Adrenal gland (tissue), 12 donors: Measurements from ENCODE around the gene AP2S1. TPM values are rescaled to one million over a fixed set of nuclear protein-coding genes. Genes with fewer than 3 reads are reported as not detected.

ENCODE experiments used
- DNase-seq, 7 donors: peaks; one replicate each; pipeline ENCODE4 v3.0.0-alpha.2; 2019 to 2020
- H3K27ac ChIP-seq, 5 donors: fragments of 200-600 bp; sonication (generic) in 4 of 5; 1 replicate in 3 of 5; 2 replicates in 2 of 5; pipeline versions ENCODE4 v1.5.1 to v1.8.0; 2016 to 2020; ENCODE audit warnings: mild to moderate bottlenecking in 1 of 5
- H3K27me3 ChIP-seq: fragments of 200-600 bp; 2 replicates; pipeline ENCODE4 v1.8.0; 2021
- H3K36me3 ChIP-seq, 2 donors: fragments of 200-600 bp; replicated peaks in 1 of 2; 1 replicate in 1 of 2; 2 replicates in 1 of 2; pipeline versions ENCODE4 v1.5.1 to v1.8.0; 2018 to 2022
- H3K4me1 ChIP-seq, 2 donors: fragments of 200-600 bp; replicated peaks in 1 of 2; 1 replicate in 1 of 2; 2 replicates in 1 of 2; pipeline versions ENCODE4 v1.5.1 to v1.8.0; 2018 to 2021
- H3K4me3 ChIP-seq, 4 donors: fragments of 200-600 bp; sonication (generic) in 3 of 4; one replicate each; pipeline ENCODE4 v1.5.1; 2016 to 2018
- H3K9me3 ChIP-seq, 3 donors: fragments of 200-600 bp; sonication (generic) in 1 of 3; replicated peaks in 1 of 3; 1 replicate in 2 of 3; 2 replicates in 1 of 3; pipeline versions ENCODE4 v1.5.1 to v1.8.0; 2016 to 2021
- CTCF ChIP-seq, 6 experiments: fragments of 450-650 bp in 4 of 6; fragments of 200-600 bp in 2 of 6; sonication (generic) in 1 of 6; IDR thresholded peaks; 1 replicate in 5 of 6; 2 replicates in 1 of 6; pipeline versions ENCODE4 v1.5.1 to v1.8.0; 2016 to 2021; ENCODE audit warnings: antibody characterized with exemption in 6 of 6, mild to moderate bottlenecking in 2 of 6, moderate library complexity in 1 of 6
- POLR2A ChIP-seq, 2 donors: fragments of 450-650 bp; IDR thresholded peaks; one replicate each; pipeline ENCODE4 v1.6.1; 2017; ENCODE audit warnings: antibody characterized with exemption in 2 of 2, mild to moderate bottlenecking in 2 of 2, moderate library complexity in 1 of 2
- WGBS, 4 donors: extraction: QIAGEN DNeasy Blood & Tissue Kit in 2 of 4; methylation state at CpG; one replicate each; pipeline versions ENCODE4 v1.1.5 to v1.1.7; 2013 to 2017; 5-methylcytosine and 5-hydroxymethylcytosine counted together
- intact Hi-C, 2 donors: fragments of 100-400 bp; cut with DNase I; formaldehyde crosslinking; loops; one replicate each; pipeline versions ENCODE4 v1.14.1 to v1.15.0; 2022 to 2023
- polyA plus RNA-seq, 3 donors: library from polyadenylated mRNA; stranded (reverse); fragments of 200-250 nt in 2 of 3; fragments of 350-450 nt in 1 of 3; fragmentation: Illumina TruSeq in 1 of 3; extraction: RNeasy Lipid Tissue Mini Kit (QIAGEN cat#74804) in 1 of 3; gene quantifications; one replicate each; pipeline ENCODE4 v1.2.3, GENCODE V29; 2013 to 2014
- small RNA-seq, 2 donors: library from RNA; depleted of rRNA; stranded (forward); fragments of <200 nt; gene quantifications; one replicate each; pipeline ENCODE3, GENCODE V24; 2016
- total RNA-seq, 9 donors: library from RNA; depleted of rRNA in 4 of 9; stranded (reverse); fragments of >200 nt in 4 of 9; fragments of 120-200 nt in 1 of 9; fragmentation: NEBNext Ultra II Directional in 1 of 9; extraction: Animal tissue kit (Norgen Biotek cat#: 25700) in 1 of 9; gene quantifications; one replicate each; pipeline versions ENCODE4 v1.1.0 to v1.2.4, GENCODE V29; 2013 to 2023
- donor health status: healthy with polysubstance abuse.
- donor health status: Bipolar disorder and iron deficiency.
- donor health status: DM: yes; HTN: yes; CAD: no.
- donor health status: DM: no; HTN: no; CAD: no.
- donor health status: DM: no; HTN: no; CAD: no.
- donor health status: DM: yes; HTN: yes; CAD: no.

Gene AP2S1
- total and polyA plus RNA-seq, 12 donors: 91.1 to 216 (median 166) TPM

- Histone ChIP-seq H3K4me3 (no peak overlapping the region), H3K27me3 (peaks cover 4% of the 10 kb centered on the region), H3K27ac (no peak overlapping the region), H3K9me3 (no peaks in the 10 kb centered on the region), H3K4me1 (peaks cover 0 to 19% of the 10 kb centered on the region in 2 donors), H3K36me3 (no peaks in the 10 kb centered on the region)
- 55 to 64% (median 59%) methylated on average over 9 of the region's 9 CpGs for WGBS, 4 donors
- intact Hi-C loops: no loop called here
- no peak for DNase-seq
- no peak for TF ChIP-seq CTCF (IDR thresholded peaks at IDR 0.05)
These were observed 61.7 kb downstream of the AP2S1 start for GRCh38 chr19:46788968-46789338.

DNA sequence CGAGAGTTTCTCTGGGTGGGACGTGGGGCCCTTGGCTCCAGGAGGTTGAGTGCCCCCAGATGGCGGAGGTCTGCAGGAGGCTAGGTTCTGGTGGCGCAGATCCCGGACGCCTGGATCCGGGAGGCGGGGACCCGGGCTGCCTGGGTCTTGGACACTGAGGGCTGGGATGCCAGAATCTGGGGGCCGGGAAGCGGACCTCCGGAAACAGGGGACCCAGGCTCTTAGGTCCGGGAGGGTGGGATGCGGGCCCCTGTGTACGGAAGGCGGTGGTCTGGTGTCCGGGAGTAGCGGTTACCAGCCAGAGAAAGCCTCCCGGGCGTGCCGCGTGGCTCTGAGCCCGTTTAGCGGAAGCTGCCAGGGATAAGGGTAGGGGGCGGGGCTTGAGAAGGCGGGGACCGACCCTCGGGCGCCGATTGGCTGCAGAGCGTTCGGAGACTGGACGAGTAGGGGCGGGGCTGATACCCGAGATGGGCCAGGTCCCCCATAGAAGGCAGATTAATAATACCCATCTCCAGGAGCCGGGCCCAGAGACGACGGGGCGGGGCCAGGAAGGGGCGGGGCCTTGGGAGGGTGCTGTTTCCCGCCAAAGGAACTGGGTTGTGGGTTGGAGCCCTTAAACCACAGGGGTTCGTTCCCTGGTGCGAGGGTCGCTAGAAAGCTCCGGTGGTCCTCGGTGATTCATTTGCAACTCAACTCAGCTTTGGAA, 62.2 kb downstream of the AP2S1 start, which contains the start of gene SLC1A5:
TSS of gene SLC1A5 (minus strand) at position 333 of the 706 bp plus-strand sequence. CDS start 629 bp downstream, outside the sequence.
- WGBS, 4 donors: 0 to 3% (median 1%) methylated on average over 9 to 46 of the region's 46 CpGs
- Histone ChIP-seq H3K9me3 (no peaks in the 10 kb centered on the region), H3K36me3 (no peaks in the 10 kb centered on the region), H3K27ac (peak within 1 kb of the TSS in 4 of 5 donors; percentile 56 to 89 (median 78)), H3K4me1 (peaks cover 0 to 19% of the 10 kb centered on the region in 2 donors), H3K4me3 (peak within 1 kb of the TSS in 3 of 4 donors; percentile 19 to 72 (median 27)), H3K27me3 (peaks cover 4% of the 10 kb centered on the region)
- no peak for TF ChIP-seq CTCF (IDR thresholded peaks at IDR 0.05)
- TF ChIP-seq POLR2A (IDR thresholded peaks at IDR 0.05): peak; percentile 80 to 88
- intact Hi-C loops: no loop called here
- DNase-seq: peak; percentile 88 to 97 (median 93)

Small RNA genes lying within 50 kb of the gene (small RNA-seq; reads per million reads assigned to genes)
- gene AC008622.3: 0 reads per million in 2 donors
- 0 reads per million in 2 donors for gene HNRNPMP2

Other genes starting within 250 kb of the AP2S1 start
- gene CALM3, start 249.5 kb downstream of the AP2S1 start, total RNA-seq: 100 to 1,000 TPM; 177 to 334 (median 271) TPM
- 100 to 1,000 TPM; 219 to 579 (median 372) TPM for gene CALM3, start 249.5 kb downstream of the AP2S1 start, polyA plus RNA-seq
- gene PTGIR, start 225.8 kb downstream of the AP2S1 start, total RNA-seq: 10 to 100 TPM in 4 of 9 donors, 1 to 10 TPM in 4, under 1 TPM in 1; 0.94 to 24.8 (median 9.0) TPM
- 10 to 100 TPM in 2 of 3 donors, 1 to 10 TPM in 1; 2.5 to 21.1 (median 11.6) TPM for gene PTGIR, start 225.8 kb downstream of the AP2S1 start, polyA plus RNA-seq
- 1 to 10 TPM in 1 of 9 donors, not detected in 8; 3.9 TPM for gene GNG8, start 214.6 kb downstream of the AP2S1 start, total RNA-seq
- gene GNG8, start 214.6 kb downstream of the AP2S1 start, polyA plus RNA-seq: not detected
- gene DACT3, start 189.7 kb downstream of the AP2S1 start, total RNA-seq: 1 to 10 TPM; 1.7 to 9.8 (median 4.0) TPM
- gene DACT3, start 189.7 kb downstream of the AP2S1 start, polyA plus RNA-seq: 1 to 10 TPM; 2.3 to 3.8 (median 2.6) TPM
- gene PRKD2, start 133.7 kb downstream of the AP2S1 start, total RNA-seq: 10 to 100 TPM in 8 of 9 donors, 1 to 10 TPM in 1; 7.7 to 37.0 (median 23.7) TPM
- gene PRKD2, start 133.7 kb downstream of the AP2S1 start, polyA plus RNA-seq: 10 to 100 TPM in 2 of 3 donors, 1 to 10 TPM in 1; 6.8 to 77.1 (median 53.7) TPM
- 10 to 100 TPM in 8 of 9 donors, 1 to 10 TPM in 1; 9.6 to 31.2 (median 16.7) TPM for gene FKRP, start 104.8 kb downstream of the AP2S1 start, total RNA-seq
- 10 to 100 TPM in 2 of 3 donors, 1 to 10 TPM in 1; 5.5 to 19.1 (median 13.6) TPM for gene FKRP, start 104.8 kb downstream of the AP2S1 start, polyA plus RNA-seq
- gene STRN4, start 104.4 kb downstream of the AP2S1 start, total RNA-seq: 10 to 100 TPM; 38.4 to 85.7 (median 66.2) TPM
- gene STRN4, start 104.4 kb downstream of the AP2S1 start, polyA plus RNA-seq: 10 to 100 TPM; 22.3 to 92.8 (median 65.3) TPM
- gene SLC1A5, start 62.3 kb downstream of the AP2S1 start, total RNA-seq: 10 to 100 TPM in 8 of 9 donors, 1 to 10 TPM in 1; 4.7 to 56.9 (median 33.0) TPM
- gene SLC1A5, start 62.3 kb downstream of the AP2S1 start, polyA plus RNA-seq: 10 to 100 TPM; 13.3 to 32.3 (median 14.7) TPM
- gene ARHGAP35, start 10.2 kb upstream of the AP2S1 start, total RNA-seq: 10 to 100 TPM; 27.0 to 48.3 (median 40.3) TPM
- 10 to 100 TPM in 2 of 3 donors, 1 to 10 TPM in 1; 7.0 to 24.1 (median 22.3) TPM for gene ARHGAP35, start 10.2 kb upstream of the AP2S1 start, polyA plus RNA-seq
- 1 to 10 TPM in 3 of 9 donors, under 1 TPM in 4, not detected in 2; 0.28 to 3.5 (median 0.39) TPM for gene NPAS1, start 169.0 kb upstream of the AP2S1 start, total RNA-seq
- gene NPAS1, start 169.0 kb upstream of the AP2S1 start, polyA plus RNA-seq: 1 to 10 TPM in 1 of 3 donors, under 1 TPM in 1, not detected in 1; 0.84 to 3.1 TPM
- gene TMEM160, start 197.8 kb upstream of the AP2S1 start, total RNA-seq: 10 to 100 TPM; 16.5 to 76.2 (median 40.2) TPM
- gene TMEM160, start 197.8 kb upstream of the AP2S1 start, polyA plus RNA-seq: 100 to 1,000 TPM in 1 of 3 donors, 10 to 100 TPM in 1, under 1 TPM in 1; 0.62 to 120 (median 11.7) TPM